Esophagus (tissue), 2 donors: ENCODE results near the gene CLDN15. TPM values are rescaled to one million over a fixed set of nuclear protein-coding genes. Genes with fewer than 3 reads are reported as not detected.
"Not testable (repeated sequence)": the region's sequence is repeated elsewhere in the genome, so short reads cannot be mapped to it uniquely, and the experiment has no call there.

Experiments
- H3K27ac ChIP-seq, 2 donors: one replicate each; pipeline ENCODE4 v1.5.1; 2013; ENCODE audit warnings: low read depth in 2 of 2, mild to moderate bottlenecking in 2 of 2, inconsistent platforms in 1 of 2, low read length in 1 of 2, moderate library complexity in 1 of 2
- H3K27me3 ChIP-seq, 2 donors: one replicate each; pipeline ENCODE4 v1.6.1; 2013; ENCODE audit warnings: low read length in 2 of 2, control low read depth in 1 of 2, mild to moderate bottlenecking in 1 of 2; ENCODE audit not compliant: insufficient read depth in 2 of 2, control insufficient read depth in 1 of 2
- H3K36me3 ChIP-seq, 2 donors: one replicate each; pipeline ENCODE4 v1.6.1; 2013; ENCODE audit warnings: low read length in 1 of 2; ENCODE audit not compliant: control insufficient read depth in 2 of 2, insufficient read depth in 2 of 2
- H3K4me1 ChIP-seq, 2 donors: one replicate each; pipeline ENCODE4 v1.6.1; 2013; ENCODE audit warnings: low read length in 1 of 2; ENCODE audit not compliant: control insufficient read depth in 2 of 2, insufficient read depth in 2 of 2
- H3K4me3 ChIP-seq, 2 donors: one replicate each; pipeline ENCODE4 v1.5.1; 2013; ENCODE audit warnings: low read length in 2 of 2, mild to moderate bottlenecking in 2 of 2, low read depth in 1 of 2, moderate library complexity in 1 of 2
- H3K9me3 ChIP-seq, 2 donors: one replicate each; pipeline ENCODE4 v1.6.1; 2013; ENCODE audit warnings: mild to moderate bottlenecking in 2 of 2, low read depth in 1 of 2, low read length in 1 of 2, moderate library complexity in 1 of 2; ENCODE audit not compliant: control insufficient read depth in 2 of 2, insufficient read depth in 1 of 2
- WGBS, 2 donors: extraction: QIAGEN DNeasy Blood & Tissue Kit; methylation state at CpG; one replicate each; pipeline ENCODE4 v1.1.7; 2013; 5-methylcytosine and 5-hydroxymethylcytosine counted together
- polyA plus RNA-seq, 2 donors: library from polyadenylated mRNA; stranded (reverse); fragments of 200-250 nt; gene quantifications; one replicate each; pipeline ENCODE4 v1.2.3, GENCODE V29; 2013
- donor health status: healthy with polysubstance abuse.
- donor health status: Bipolar disorder and iron deficiency.

Gene CLDN15
- polyA plus RNA-seq, 2 donors = 3.7 to 5.9 TPM

DNA sequence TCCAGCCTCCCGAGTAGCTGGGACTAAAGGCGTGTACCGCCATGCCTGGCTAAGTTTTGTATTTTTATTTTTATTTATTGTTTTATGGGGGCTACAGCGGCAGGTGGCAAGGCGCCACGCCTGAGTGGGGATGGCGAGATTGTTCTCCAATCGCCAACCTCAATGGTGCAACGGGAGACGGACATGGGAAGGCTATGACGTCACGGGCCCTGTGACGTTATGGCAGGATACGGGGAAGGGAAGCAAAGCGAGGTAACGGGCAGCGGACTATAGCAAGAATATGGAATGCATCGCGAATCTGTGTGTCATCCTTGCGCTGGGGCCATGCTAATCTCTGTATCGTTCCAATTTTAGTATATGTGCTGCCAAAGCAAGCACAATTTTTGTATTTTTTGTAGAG, 32.1 kb upstream of the CLDN15 start:
- Histone ChIP-seq H3K4me3 (no peak overlapping the region), H3K36me3 (no peaks in the 10 kb centered on the region), H3K9me3 (no peaks in the 10 kb centered on the region), H3K27ac (no peak overlapping the region), H3K4me1 (no peaks in the 10 kb centered on the region), H3K27me3 (no peaks in the 10 kb centered on the region)
- WGBS, 2 donors = 91% methylated on average over 21 of the region's 21 CpGs

GRCh38 chr7:101265622-101266516, 28.3 kb upstream of the CLDN15 start:
- no peaks in the 10 kb centered on the region for H3K36me3 ChIP-seq
- no peak overlapping the region for H3K4me3 ChIP-seq
- H3K4me1 ChIP-seq = no peaks in the 10 kb centered on the region
- H3K27ac ChIP-seq = no peak overlapping the region
- H3K27me3 ChIP-seq = no peaks in the 10 kb centered on the region
- no peaks in the 10 kb centered on the region for H3K9me3 ChIP-seq
- WGBS, 2 donors = 73 to 77% methylated on average over 17 of the region's 17 CpGs

DNA sequence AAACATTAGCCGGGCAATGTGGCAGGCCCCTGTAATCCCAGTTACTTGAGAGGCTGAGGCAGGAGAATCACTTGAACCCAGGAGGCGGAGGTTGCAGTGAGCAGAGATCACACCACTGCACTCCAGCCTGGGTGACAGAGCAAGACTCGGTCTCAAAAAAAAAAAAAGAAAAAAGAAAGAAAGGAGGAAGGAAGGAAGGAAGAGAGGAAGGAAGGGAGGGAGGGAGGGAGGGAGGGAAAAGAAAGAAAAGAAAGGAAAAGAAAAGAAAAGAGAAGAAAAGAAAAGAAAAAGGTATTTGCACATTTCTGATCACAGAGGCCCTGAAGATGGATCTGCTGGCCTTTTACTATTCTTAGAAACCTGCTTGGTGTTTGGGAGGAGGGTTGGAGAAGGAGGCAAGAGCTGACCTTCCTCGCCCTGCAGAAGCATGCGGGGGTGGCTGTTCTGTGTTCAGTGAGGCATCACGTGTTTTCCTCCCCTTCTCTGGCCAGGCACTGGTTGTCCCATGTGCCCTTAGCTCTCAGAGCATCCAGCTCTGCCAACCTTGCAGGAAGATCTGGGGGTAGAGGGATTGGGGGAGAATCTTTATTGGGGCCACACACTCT, 26.6 kb upstream of the CLDN15 start:
- H3K27ac ChIP-seq, H3K4me1 ChIP-seq, H3K9me3 ChIP-seq, H3K27me3 ChIP-seq, H3K4me3 ChIP-seq, H3K36me3 ChIP-seq: not testable (repeated sequence)
- WGBS, 2 donors = 51 to 55% methylated on average over 6 of the region's 6 CpGs

GRCh38 chr7:101258243-101258731, 20.7 kb upstream of the CLDN15 start:
- 58 to 68% methylated on average over 7 of the region's 7 CpGs for WGBS, 2 donors
- no peaks in the 10 kb centered on the region for H3K9me3 ChIP-seq
- no peak overlapping the region for H3K27ac ChIP-seq
- no peaks in the 10 kb centered on the region for H3K27me3 ChIP-seq
- H3K4me3 ChIP-seq = no peak overlapping the region
- no peaks in the 10 kb centered on the region for H3K4me1 ChIP-seq
- no peaks in the 10 kb centered on the region for H3K36me3 ChIP-seq

- H3K36me3 ChIP-seq = no peaks in the 10 kb centered on the region
- H3K27ac ChIP-seq = no peak overlapping the region
- no peaks in the 10 kb centered on the region for H3K9me3 ChIP-seq
- H3K4me1 ChIP-seq = peaks cover 3 to 4% of the 10 kb centered on the region in 2 donors
- no peak overlapping the region for H3K4me3 ChIP-seq
- WGBS, 2 donors = 56 to 62% methylated on average over 4 of the region's 4 CpGs
- H3K27me3 ChIP-seq = no peaks in the 10 kb centered on the region
Observed at GRCh38 chr7:101255796-101256195, 18.2 kb upstream of the CLDN15 start.

DNA sequence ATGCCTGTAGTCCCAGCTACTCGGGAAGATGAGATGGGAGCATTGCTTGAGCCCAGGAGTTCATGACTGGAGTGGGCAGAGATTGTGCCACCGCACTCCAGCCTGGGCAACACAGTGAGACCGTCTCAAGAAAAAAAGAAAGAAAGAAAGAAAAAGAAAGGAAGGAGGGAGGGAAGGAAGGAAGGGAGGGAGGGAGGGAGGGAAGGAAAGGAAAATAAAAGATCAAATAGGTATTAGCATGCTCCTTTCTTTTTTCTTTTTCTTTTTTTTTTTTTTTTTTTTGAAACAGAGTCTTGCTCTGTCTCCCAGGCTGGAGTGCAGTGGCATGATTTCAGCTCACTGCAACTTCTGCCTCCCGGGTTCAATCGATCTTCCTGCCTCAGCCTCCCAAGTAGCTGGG, 15.6 kb upstream of the CLDN15 start:
- H3K27me3 ChIP-seq, H3K36me3 ChIP-seq, H3K9me3 ChIP-seq, H3K4me1 ChIP-seq, H3K27ac ChIP-seq, H3K4me3 ChIP-seq: not testable (repeated sequence)
- WGBS, 2 donors = 90 to 94% methylated on average over 5 of the region's 5 CpGs

GRCh38 chr7:101251871-101252659, 14.5 kb upstream of the CLDN15 start:
- Histone ChIP-seq H3K4me3 (peak overlapping the region; percentile 91 to 98), H3K27me3 (no peaks in the 10 kb centered on the region), H3K9me3 (no peaks in the 10 kb centered on the region), H3K4me1 (peaks cover 3 to 4% of the 10 kb centered on the region in 2 donors), H3K36me3 (no peaks in the 10 kb centered on the region), H3K27ac (peak overlapping the region; percentile 86 to 90)
- 0 to 1% methylated on average over 55 of the region's 55 CpGs for WGBS, 2 donors

DNA sequence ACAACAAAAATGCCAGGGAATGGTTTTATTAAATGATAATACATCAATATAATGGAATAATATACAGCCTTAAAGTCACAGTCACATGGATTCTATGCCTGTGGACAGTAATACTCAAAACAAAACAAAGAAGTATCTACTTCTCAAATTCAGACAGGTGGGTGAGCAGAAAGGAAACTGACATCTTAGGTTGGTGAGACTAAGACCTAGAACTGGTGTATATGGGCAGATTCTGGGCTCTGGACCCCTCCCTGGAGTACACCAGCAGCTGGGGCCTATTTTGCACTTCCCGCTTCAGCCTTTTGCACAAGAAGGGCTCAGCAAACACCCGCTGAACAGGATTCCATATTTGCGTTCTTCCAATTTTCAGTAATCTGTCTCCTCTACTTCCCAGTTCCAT, 12.7 kb upstream of the CLDN15 start:
- Histone ChIP-seq H3K36me3 (no peaks in the 10 kb centered on the region), H3K4me1 (peaks cover 3 to 4% of the 10 kb centered on the region in 2 donors), H3K4me3 (no peak overlapping the region), H3K27me3 (no peaks in the 10 kb centered on the region), H3K9me3 (no peaks in the 10 kb centered on the region), H3K27ac (no peak overlapping the region)
- 90 to 91% methylated on average over 3 of the region's 3 CpGs for WGBS, 2 donors

GRCh38 chr7:101248276-101248675, 10.7 kb upstream of the CLDN15 start:
- Histone ChIP-seq H3K27me3 (no peaks in the 10 kb centered on the region), H3K9me3 (no peaks in the 10 kb centered on the region), H3K36me3 (no peaks in the 10 kb centered on the region), H3K27ac (no peak overlapping the region), H3K4me3 (no peak overlapping the region), H3K4me1 (peaks cover 9 to 12% of the 10 kb centered on the region in 2 donors)
- 97 to 98% methylated on average over 5 of the region's 5 CpGs for WGBS, 2 donors
